DND-41 (cell line): Measurements from ENCODE around the gene BICDL2.

Experiments used
- ATAC-seq: fragments of 200-7000 bp; cut with Tn5 transposase; 3 replicates; pipeline ENCODE4 v1.9.1; 2021; ENCODE audit warnings: low read depth; ENCODE audit not compliant: insufficient read depth
- DNase-seq: peaks from one replicate; pipeline ENCODE4 v3.0.0-alpha.2; 2020
- H2AFZ ChIP-seq: 2 replicates; pipeline ENCODE4 v1.6.0; 2012; ENCODE audit warnings: low read depth, low read length
- H3K27ac ChIP-seq: 2 replicates; pipeline ENCODE4 v1.5.1; 2012; ENCODE audit warnings: low read length, inconsistent platforms
- H3K27me3 ChIP-seq: fragments of 200-600 bp; sonication (generic); 2 replicates; pipeline ENCODE4 v1.6.0; 2012; ENCODE audit warnings: low read length, mild to moderate bottlenecking, inconsistent platforms; ENCODE audit not compliant: insufficient read depth, poor library complexity
- H3K36me3 ChIP-seq: 2 replicates; pipeline ENCODE4 v1.5.1; 2012; ENCODE audit warnings: low read length, inconsistent platforms; ENCODE audit not compliant: insufficient read depth
- H3K4me1 ChIP-seq: 2 replicates; pipeline ENCODE4 v1.5.1; 2012; ENCODE audit warnings: mild to moderate bottlenecking, low read length; ENCODE audit not compliant: insufficient read depth
- H3K4me2 ChIP-seq: 2 replicates; pipeline ENCODE4 v1.6.0; 2012; ENCODE audit warnings: mild to moderate bottlenecking, moderate library complexity, low read length, inconsistent platforms; ENCODE audit not compliant: insufficient read depth
- H3K4me3 ChIP-seq, 2 experiments: fragments of 200-600 bp in 1 of 2; shearing (Covaris generic) in 1 of 2; 2 replicates each; pipeline ENCODE4 v1.5.1; 2012 to 2016; ENCODE audit warnings: inconsistent platforms in 2 of 2, low read length in 2 of 2, mild to moderate bottlenecking in 2 of 2, low read depth in 1 of 2, moderate library complexity in 1 of 2
- H3K79me2 ChIP-seq: 2 replicates; pipeline ENCODE4 v1.6.0; 2012; ENCODE audit warnings: low read length, inconsistent platforms; ENCODE audit not compliant: insufficient read depth
- H3K9ac ChIP-seq: 2 replicates; pipeline ENCODE4 v1.6.0; 2012; ENCODE audit warnings: low read depth, mild to moderate bottlenecking, inconsistent platforms, low read length, moderate library complexity
- H3K9me3 ChIP-seq: 2 replicates; pipeline ENCODE4 v1.5.1; 2012; ENCODE audit warnings: low read length, moderate library complexity, mild to moderate bottlenecking, inconsistent platforms; ENCODE audit not compliant: insufficient read depth, severe bottlenecking
- H4K20me1 ChIP-seq: 2 replicates; pipeline ENCODE4 v1.6.0; 2012; ENCODE audit warnings: low read length; ENCODE audit not compliant: insufficient read depth
- EZH2 ChIP-seq: IDR thresholded peaks from 3 replicates; pipeline ENCODE4 v1.6.1; 2012; ENCODE audit warnings: borderline replicate concordance, low read depth, mild to moderate bottlenecking, moderate library complexity, low read length, inconsistent platforms; ENCODE audit not compliant: severe bottlenecking
- TF ChIP-seq, protein P1 (sequence below): IDR thresholded peaks from 2 replicates; pipeline ENCODE4 v1.5.1; 2012; ENCODE audit warnings: borderline replicate concordance, low read length, moderate library complexity, mild to moderate bottlenecking; ENCODE audit not compliant: poor library complexity, severe bottlenecking; ENCODE audit errors: extremely low read depth

The BICDL2 gene

DNA sequence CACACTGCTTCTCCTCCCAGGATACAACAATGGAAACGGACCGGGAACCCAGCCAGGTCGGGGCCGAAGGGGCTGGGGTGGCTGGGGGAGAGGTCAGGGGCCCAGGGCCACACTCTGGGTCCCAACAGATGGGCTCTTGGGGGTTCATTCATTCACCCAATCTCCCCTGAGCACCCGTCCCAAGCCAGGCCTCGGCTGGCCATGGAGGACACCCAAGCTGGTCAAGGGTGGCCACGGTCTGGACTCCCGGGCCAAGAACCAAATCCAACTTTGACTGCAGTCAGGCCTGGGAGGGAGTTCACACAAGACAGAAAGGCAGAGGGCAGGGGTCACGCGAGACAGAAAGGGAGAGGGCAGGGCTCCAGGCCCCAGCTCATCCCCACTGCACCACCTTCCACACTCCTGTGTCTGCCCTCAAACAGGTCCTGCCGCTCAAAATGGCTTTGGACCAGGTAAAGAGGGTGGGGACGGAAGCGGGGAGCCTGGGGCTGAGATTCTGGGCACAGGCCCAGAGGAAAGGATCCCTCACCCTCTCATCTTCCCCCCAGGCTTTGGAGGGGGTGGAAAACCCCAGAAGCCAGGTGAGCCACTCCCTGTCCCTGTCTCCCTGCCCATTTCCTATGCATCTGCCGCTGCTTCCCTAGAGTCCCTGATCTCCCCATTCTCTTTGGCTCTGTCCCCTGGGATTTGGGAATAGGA lies 44.2 kb downstream of the BICDL2 start:
- H3K79me2 ChIP-seq: no peaks in the 10 kb centered on the region
- H3K4me1 ChIP-seq: no peaks in the 10 kb centered on the region
- no peaks in the 10 kb centered on the region for H3K36me3 ChIP-seq
- no peaks in the 10 kb centered on the region for H3K9me3 ChIP-seq
- no peak overlapping the region for H2AFZ ChIP-seq
- TF ChIP-seq, protein P1, sequence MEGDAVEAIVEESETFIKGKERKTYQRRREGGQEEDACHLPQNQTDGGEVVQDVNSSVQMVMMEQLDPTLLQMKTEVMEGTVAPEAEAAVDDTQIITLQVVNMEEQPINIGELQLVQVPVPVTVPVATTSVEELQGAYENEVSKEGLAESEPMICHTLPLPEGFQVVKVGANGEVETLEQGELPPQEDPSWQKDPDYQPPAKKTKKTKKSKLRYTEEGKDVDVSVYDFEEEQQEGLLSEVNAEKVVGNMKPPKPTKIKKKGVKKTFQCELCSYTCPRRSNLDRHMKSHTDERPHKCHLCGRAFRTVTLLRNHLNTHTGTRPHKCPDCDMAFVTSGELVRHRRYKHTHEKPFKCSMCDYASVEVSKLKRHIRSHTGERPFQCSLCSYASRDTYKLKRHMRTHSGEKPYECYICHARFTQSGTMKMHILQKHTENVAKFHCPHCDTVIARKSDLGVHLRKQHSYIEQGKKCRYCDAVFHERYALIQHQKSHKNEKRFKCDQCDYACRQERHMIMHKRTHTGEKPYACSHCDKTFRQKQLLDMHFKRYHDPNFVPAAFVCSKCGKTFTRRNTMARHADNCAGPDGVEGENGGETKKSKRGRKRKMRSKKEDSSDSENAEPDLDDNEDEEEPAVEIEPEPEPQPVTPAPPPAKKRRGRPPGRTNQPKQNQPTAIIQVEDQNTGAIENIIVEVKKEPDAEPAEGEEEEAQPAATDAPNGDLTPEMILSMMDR: no peak
- TF ChIP-seq EZH2: no peak
- H3K4me2 ChIP-seq: no peak overlapping the region
- H3K27ac ChIP-seq: no peak overlapping the region
- no peaks in the 10 kb centered on the region for H3K27me3 ChIP-seq
- DNase-seq (no peak), ATAC-seq (no peak)
- no peak overlapping the region for H3K4me3 ChIP-seq
- peaks cover 4% of the 10 kb centered on the region; the same call in 1 of the 2 replicates for H4K20me1 ChIP-seq
- no peak overlapping the region for H3K9ac ChIP-seq

DNA sequence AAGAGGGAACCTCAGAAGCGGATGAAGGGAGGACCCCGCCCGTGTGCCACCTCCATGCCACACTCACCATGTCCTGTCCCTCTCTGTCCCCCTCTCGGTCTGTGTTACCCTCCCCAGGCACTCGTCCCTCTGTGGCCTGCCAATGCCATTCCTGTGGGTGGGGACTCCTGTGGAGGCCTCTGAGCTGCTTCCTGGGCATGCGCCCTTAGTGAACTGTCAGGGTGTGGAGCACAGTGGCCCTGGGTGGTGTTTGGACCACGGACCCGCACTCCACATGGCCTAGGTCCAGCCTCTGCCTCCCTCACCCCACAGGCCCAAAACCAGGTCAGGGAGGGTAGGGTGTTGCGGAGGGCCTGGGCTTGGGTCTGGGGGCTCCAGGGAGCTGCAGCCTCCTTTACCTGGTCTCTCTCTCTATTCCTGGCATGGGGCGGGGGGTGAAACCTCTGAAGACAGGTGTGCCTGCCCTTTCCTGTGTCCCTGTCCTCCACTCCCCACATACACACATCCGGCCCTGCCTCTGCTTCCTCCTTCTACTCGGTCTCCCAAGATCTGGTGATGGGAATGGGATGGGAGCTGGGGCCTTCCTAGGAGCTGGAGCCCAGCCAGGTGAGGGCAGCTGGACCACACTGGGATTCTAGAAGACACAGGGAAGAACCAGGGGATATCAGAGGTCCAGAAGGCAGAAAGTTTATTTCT lies 45.0 kb downstream of the BICDL2 start:
- TF ChIP-seq, protein P1: no peak
- no peak for TF ChIP-seq EZH2
- H3K27me3 ChIP-seq: no peaks in the 10 kb centered on the region
- DNase-seq: no peak
- H3K79me2 ChIP-seq: no peaks in the 10 kb centered on the region
- H3K36me3 ChIP-seq: no peaks in the 10 kb centered on the region
- H3K9ac ChIP-seq: no peak overlapping the region
- no peak overlapping the region for H3K4me3 ChIP-seq
- no peak for ATAC-seq
- no peaks in the 10 kb centered on the region for H3K9me3 ChIP-seq
- no peaks in the 10 kb centered on the region for H3K4me1 ChIP-seq
- H4K20me1 ChIP-seq: peaks cover 4% of the 10 kb centered on the region; the same call in 1 of the 2 replicates
- H3K4me2 ChIP-seq: no peak overlapping the region
- no peak overlapping the region for H2AFZ ChIP-seq
- H3K27ac ChIP-seq: no peak overlapping the region

DNA sequence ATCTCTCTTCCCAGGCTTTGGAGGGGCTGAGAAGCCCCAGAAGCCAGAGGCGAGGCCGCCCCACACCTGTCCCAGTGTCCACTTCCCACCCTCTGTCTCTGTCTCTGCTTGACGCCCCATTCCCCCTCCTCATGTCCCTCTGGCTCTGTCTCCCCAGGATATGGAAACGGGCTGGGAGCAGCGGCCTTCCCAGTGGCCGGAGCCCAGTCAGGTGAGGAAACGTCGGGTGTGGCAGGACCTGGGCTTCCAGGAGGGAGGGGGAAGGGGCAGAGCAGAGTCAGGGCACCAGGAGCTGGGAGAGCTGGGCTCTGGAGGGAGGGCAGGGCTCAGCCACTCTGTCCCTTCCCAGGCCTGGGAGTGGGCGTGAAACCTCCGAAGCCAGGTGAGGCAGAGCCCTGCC lies 45.9 kb downstream of the BICDL2 start:
- peaks cover 4% of the 10 kb centered on the region; the same call in 1 of the 2 replicates for H4K20me1 ChIP-seq
- no peaks in the 10 kb centered on the region for H3K27me3 ChIP-seq
- TF ChIP-seq, protein P1: no peak
- TF ChIP-seq EZH2: no peak
- no peaks in the 10 kb centered on the region for H3K79me2 ChIP-seq
- H3K36me3 ChIP-seq: no peaks in the 10 kb centered on the region
- DNase-seq (no peak), ATAC-seq (no peak)
- H2AFZ ChIP-seq: no peak overlapping the region
- H3K27ac ChIP-seq: no peak overlapping the region
- H3K4me3 ChIP-seq: no peak overlapping the region
- no peak overlapping the region for H3K9ac ChIP-seq
- H3K4me2 ChIP-seq: no peak overlapping the region
- no peaks in the 10 kb centered on the region for H3K9me3 ChIP-seq
- H3K4me1 ChIP-seq: no peaks in the 10 kb centered on the region
